ENCODE measurements around the gene JAZF1.

The JAZF1 gene

GRCh38 chr7:28200598-28200997, 20.0 kb upstream of the JAZF1 start:
- no peak for TF ChIP-seq CTCF (IDR thresholded peaks at IDR 0.05; ENCODE audit: low read depth, low read length, missing control alignments)
- Histone ChIP-seq H3K4me3 (ENCODE audit: low read depth, low read length) (no peak overlapping the region), H3K27ac (no peak overlapping the region), H3K36me3 (replicated peaks) (no peaks in the 10 kb centered on the region), H3K27me3 (replicated peaks) (no peaks in the 10 kb centered on the region)
- DNase-seq, result no peak
- in situ Hi-C loops (cut with HindIII; ENCODE audit: low pct_ligation_motif_present, low sequenced_read_pairs), result no loop called here

GRCh38 chr7:28199021-28199510, 18.5 kb upstream of the JAZF1 start:
- in situ Hi-C loops (cut with HindIII; ENCODE audit: low pct_ligation_motif_present, low sequenced_read_pairs), result no loop called here
- no peaks in the 10 kb centered on the region for H3K27me3 ChIP-seq (replicated peaks)
- H3K36me3 ChIP-seq (replicated peaks), result no peaks in the 10 kb centered on the region
- no peak overlapping the region for H3K4me3 ChIP-seq (ENCODE audit: low read depth, low read length)
- no peak for TF ChIP-seq CTCF (IDR thresholded peaks at IDR 0.05; ENCODE audit: low read depth, low read length, missing control alignments)
- H3K27ac ChIP-seq, result no peak overlapping the region
- DNase-seq, result no peak

GRCh38 chr7:28195910-28196620, 15.5 kb upstream of the JAZF1 start:
- no peak for TF ChIP-seq CTCF (IDR thresholded peaks at IDR 0.05; ENCODE audit: low read depth, low read length, missing control alignments)
- H3K36me3 ChIP-seq (replicated peaks), result no peaks in the 10 kb centered on the region
- DNase-seq, result no peak
- in situ Hi-C loops (cut with HindIII; ENCODE audit: low pct_ligation_motif_present, low sequenced_read_pairs), result no loop called here
- H3K27ac ChIP-seq, result no peak overlapping the region
- no peaks in the 10 kb centered on the region for H3K27me3 ChIP-seq (replicated peaks)
- H3K4me3 ChIP-seq (ENCODE audit: low read depth, low read length), result no peak overlapping the region

- H3K36me3 ChIP-seq (replicated peaks), result no peaks in the 10 kb centered on the region
- DNase-seq, result peak; percentile 43
- no peaks in the 10 kb centered on the region for H3K27me3 ChIP-seq (replicated peaks)
- in situ Hi-C loops (cut with HindIII; ENCODE audit: low pct_ligation_motif_present, low sequenced_read_pairs), result no loop called here
- no peak for TF ChIP-seq CTCF (IDR thresholded peaks at IDR 0.05; ENCODE audit: low read depth, low read length, missing control alignments)
- H3K27ac ChIP-seq, result no peak overlapping the region
- H3K4me3 ChIP-seq (ENCODE audit: low read depth, low read length), result no peak overlapping the region
Observed at GRCh38 chr7:28192786-28193585, 12.4 kb upstream of the JAZF1 start.

- Histone ChIP-seq H3K27ac (no peak overlapping the region), H3K4me3 (ENCODE audit: low read depth, low read length) (no peak overlapping the region), H3K36me3 (replicated peaks) (no peaks in the 10 kb centered on the region), H3K27me3 (replicated peaks) (no peaks in the 10 kb centered on the region)
- TF ChIP-seq CTCF (IDR thresholded peaks at IDR 0.05; ENCODE audit: low read depth, low read length, missing control alignments), result no peak
- no peak for DNase-seq
- in situ Hi-C loops (cut with HindIII; ENCODE audit: low pct_ligation_motif_present, low sequenced_read_pairs), result no loop called here
Observed at GRCh38 chr7:28191751-28192150, 11.2 kb upstream of the JAZF1 start.

Measured in brain microvascular endothelial cell (primary cell).